ENCODE results near the gene CHST8. TPM values are rescaled to one million over a fixed set of nuclear protein-coding genes. Genes with fewer than 3 reads are reported as not detected.
A peak's percentile ranks its signal among the peaks of the same experiment; 100 is the strongest.
"Not testable (repeated sequence)": the region's sequence is repeated elsewhere in the genome, so short reads cannot be mapped to it uniquely, and the experiment has no call there.

CHST8 gene
- total RNA-seq, 1 donor from 2014 or later, result 0.35 TPM

GRCh38 chr19:33818411-33818810, 196.7 kb downstream of the CHST8 start:
- no peaks in the 10 kb centered on the region for H3K27me3 Mint-ChIP-seq (ENCODE audit: low read depth)

DNA sequence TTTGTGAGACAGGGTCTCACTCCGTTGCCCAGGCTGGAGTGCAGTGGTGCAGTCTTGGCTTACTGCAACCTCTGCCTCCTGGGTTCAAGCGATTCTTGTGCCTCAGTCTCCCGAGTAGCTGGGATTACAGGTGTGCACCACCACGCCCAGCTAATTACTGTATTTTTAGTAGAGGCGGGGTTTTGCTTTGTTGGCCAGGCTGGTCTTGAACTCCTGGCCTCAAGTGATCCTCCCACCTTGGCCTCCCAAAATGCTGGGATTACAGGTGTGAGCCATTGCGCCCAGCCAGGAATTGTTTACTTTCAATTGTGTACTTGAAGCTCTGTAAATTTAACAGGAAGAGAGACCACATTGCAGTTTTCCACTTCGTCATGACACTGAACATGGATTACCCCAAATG, 197.3 kb downstream of the CHST8 start:
- H3K36me3 Mint-ChIP-seq (ENCODE audit: low read depth); H3K27ac Mint-ChIP-seq (ENCODE audit: unreplicated experiment); H3K4me3 Mint-ChIP-seq (ENCODE audit: unreplicated experiment); H3K27me3 Mint-ChIP-seq (ENCODE audit: low read depth); H3K9me3 Mint-ChIP-seq (ENCODE audit: low read depth): not testable (repeated sequence)
- peak; percentile 11 for DNase-seq (ENCODE audit: low spot score)
- peaks cover 18% of the 10 kb centered on the region for H3K4me1 Mint-ChIP-seq (ENCODE audit: low read depth)

More at GRCh38 chr19:33818411-33818810, 196.7 kb downstream of the CHST8 start:
- no peak overlapping the region for H3K4me3 Mint-ChIP-seq (ENCODE audit: unreplicated experiment)
- TF ChIP-seq CTCF (IDR thresholded peaks at IDR 0.05), result no peak
- H3K4me1 Mint-ChIP-seq (ENCODE audit: low read depth), result peaks cover 18% of the 10 kb centered on the region
- H3K27ac Mint-ChIP-seq (ENCODE audit: unreplicated experiment), result no peak overlapping the region
- no peaks in the 10 kb centered on the region for H3K9me3 Mint-ChIP-seq (ENCODE audit: low read depth)
- peak; percentile 67 for DNase-seq (ENCODE audit: low spot score)
- H3K36me3 Mint-ChIP-seq (ENCODE audit: low read depth), result peaks cover 2% of the 10 kb centered on the region

GRCh38 chr19:33819506-33819879, 197.7 kb downstream of the CHST8 start:
- H3K4me3 Mint-ChIP-seq (ENCODE audit: unreplicated experiment), result peak overlapping the region; percentile 25
- TF ChIP-seq CTCF (IDR thresholded peaks at IDR 0.05), result no peak
- no peaks in the 10 kb centered on the region for H3K27me3 Mint-ChIP-seq (ENCODE audit: low read depth)
- no peak overlapping the region for H3K27ac Mint-ChIP-seq (ENCODE audit: unreplicated experiment)
- DNase-seq (ENCODE audit: low spot score), result peak; percentile 72
- no peaks in the 10 kb centered on the region for H3K36me3 Mint-ChIP-seq (ENCODE audit: low read depth)
- H3K9me3 Mint-ChIP-seq (ENCODE audit: low read depth), result no peaks in the 10 kb centered on the region
- H3K4me1 Mint-ChIP-seq (ENCODE audit: low read depth), result peaks cover 18% of the 10 kb centered on the region

DNA sequence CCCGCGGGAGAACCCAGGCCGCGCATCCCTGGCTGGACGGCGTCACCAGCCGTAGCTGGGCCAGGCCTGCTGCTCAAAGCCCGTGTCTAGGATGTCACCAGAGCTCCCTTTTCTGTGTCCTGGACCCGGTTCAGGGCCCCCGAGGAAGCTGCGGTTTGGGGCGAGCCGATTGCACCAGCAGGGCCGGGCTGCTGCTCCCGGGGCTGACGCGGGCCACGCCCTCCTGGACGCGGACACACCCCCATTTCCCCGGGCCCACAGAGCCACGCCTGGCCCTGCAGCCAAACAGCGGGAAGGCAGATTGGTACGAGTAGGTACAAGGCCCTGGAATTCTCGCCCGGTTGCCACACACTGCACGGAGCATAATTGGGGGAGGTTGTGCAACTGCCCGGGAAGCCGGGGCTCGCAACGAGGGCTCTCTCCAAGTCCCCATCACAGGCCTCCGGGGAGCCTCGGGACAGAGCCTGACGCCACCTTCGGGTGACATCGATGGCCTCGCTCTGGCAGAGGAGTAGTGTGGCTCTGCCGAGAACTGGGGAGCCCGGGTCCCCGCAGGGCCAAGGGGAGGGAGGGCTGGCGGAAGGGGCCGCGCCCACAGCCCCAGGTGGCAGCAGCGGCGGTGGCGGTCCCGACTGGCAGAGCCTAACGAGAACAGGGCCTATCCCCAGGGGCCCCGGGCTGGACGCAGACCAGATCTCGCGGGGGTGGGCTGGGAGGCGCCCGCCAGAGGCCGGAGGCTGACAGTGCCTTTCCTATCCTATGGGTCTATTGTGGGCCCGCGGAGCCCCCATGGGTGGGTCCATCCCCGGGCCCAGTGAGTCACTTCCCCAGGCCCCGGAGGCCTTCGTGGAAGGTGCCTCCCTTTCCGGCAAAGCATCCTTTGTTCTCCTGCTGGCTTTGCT, 198.4 kb downstream of the CHST8 start:
- H3K27me3 Mint-ChIP-seq (ENCODE audit: low read depth), result no peaks in the 10 kb centered on the region
- H3K36me3 Mint-ChIP-seq (ENCODE audit: low read depth), result no peaks in the 10 kb centered on the region
- peak overlapping the region; percentile 54 for H3K4me3 Mint-ChIP-seq (ENCODE audit: unreplicated experiment)
- peak; percentile 87 for DNase-seq (ENCODE audit: low spot score)
- H3K9me3 Mint-ChIP-seq (ENCODE audit: low read depth), result no peaks in the 10 kb centered on the region
- no peak overlapping the region for H3K27ac Mint-ChIP-seq (ENCODE audit: unreplicated experiment)
- H3K4me1 Mint-ChIP-seq (ENCODE audit: low read depth), result peaks cover 18% of the 10 kb centered on the region
- TF ChIP-seq CTCF (IDR thresholded peaks at IDR 0.05), result peak; percentile 30

- Mint-ChIP-seq H3K27me3 (ENCODE audit: low read depth) (no peaks in the 10 kb centered on the region), H3K4me1 (ENCODE audit: low read depth) (peaks cover 11% of the 10 kb centered on the region)
- DNase-seq (ENCODE audit: low spot score), result peak; percentile 1
These were observed 200.1 kb downstream of the CHST8 start for GRCh38 chr19:33821871-33822270.

More at GRCh38 chr19:33821871-33822270, 200.1 kb downstream of the CHST8 start:
- Mint-ChIP-seq H3K9me3 (ENCODE audit: low read depth) (no peaks in the 10 kb centered on the region), H3K36me3 (ENCODE audit: low read depth) (no peaks in the 10 kb centered on the region), H3K4me3 (ENCODE audit: unreplicated experiment) (no peak overlapping the region), H3K27ac (ENCODE audit: unreplicated experiment) (no peak overlapping the region)
- no peak for TF ChIP-seq CTCF (IDR thresholded peaks at IDR 0.05)

Other genes starting within 250 kb of the CHST8 start
- gene CEBPG, start 248.2 kb upstream of the CHST8 start, total RNA-seq, result 16.3 to 54.4 TPM (median 50.2 TPM) in 3 replicates
- gene PEPD, start 100.2 kb upstream of the CHST8 start, total RNA-seq, result 55.6 to 68.7 TPM (median 62.0 TPM) in 3 replicates
- 48.1 to 64.2 TPM (median 60.7 TPM) in 3 replicates for gene KCTD15, start 174.9 kb downstream of the CHST8 start, total RNA-seq